ENCODE data around the gene SKOR1.

The SKOR1 gene

DNA sequence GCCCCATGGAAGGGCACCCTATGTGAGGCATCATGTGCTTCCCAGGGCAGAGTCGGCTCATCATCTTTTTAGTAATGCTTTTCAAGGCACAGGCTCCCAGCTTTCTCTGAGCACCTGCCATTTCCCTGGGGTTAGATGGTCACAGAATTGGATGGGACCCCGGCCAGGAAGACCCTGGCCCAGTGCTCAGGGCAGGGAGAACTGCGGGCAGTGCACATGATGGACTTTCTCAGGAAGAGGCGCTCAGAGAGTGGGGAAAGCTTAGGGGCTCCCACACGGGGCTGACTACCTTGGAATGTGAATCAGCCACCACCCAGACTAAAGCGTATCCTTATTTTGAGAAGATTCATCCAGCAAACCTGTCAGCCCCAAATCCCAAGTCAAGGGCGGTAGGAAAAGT is 16.5 kb upstream of the SKOR1 start:
- no peaks in the 10 kb centered on the region for H4K20me1 ChIP-seq (ENCODE audit: insufficient read depth, low read length)
- H3K36me3 ChIP-seq (ENCODE audit: insufficient read depth, low read length): no peaks in the 10 kb centered on the region
- no peak overlapping the region for H3K4me3 ChIP-seq (ENCODE audit: low read depth, low read length, poor library complexity, severe bottlenecking)
- peaks cover 64% of the 10 kb centered on the region for H3K4me1 ChIP-seq (ENCODE audit: insufficient read depth, low read length, severe bottlenecking)
- H3K27ac ChIP-seq (ENCODE audit: low read depth, low read length, poor library complexity, severe bottlenecking): peak overlapping the region; percentile 38
- H3K9ac ChIP-seq (ENCODE audit: low read length): no peak overlapping the region
- H3K9me3 ChIP-seq (ENCODE audit: low read length): no peaks in the 10 kb centered on the region
- no peak for TF ChIP-seq EZH2 (IDR thresholded peaks at IDR 0.05; ENCODE audit: borderline replicate concordance, low read length)
- TF ChIP-seq, protein P1, sequence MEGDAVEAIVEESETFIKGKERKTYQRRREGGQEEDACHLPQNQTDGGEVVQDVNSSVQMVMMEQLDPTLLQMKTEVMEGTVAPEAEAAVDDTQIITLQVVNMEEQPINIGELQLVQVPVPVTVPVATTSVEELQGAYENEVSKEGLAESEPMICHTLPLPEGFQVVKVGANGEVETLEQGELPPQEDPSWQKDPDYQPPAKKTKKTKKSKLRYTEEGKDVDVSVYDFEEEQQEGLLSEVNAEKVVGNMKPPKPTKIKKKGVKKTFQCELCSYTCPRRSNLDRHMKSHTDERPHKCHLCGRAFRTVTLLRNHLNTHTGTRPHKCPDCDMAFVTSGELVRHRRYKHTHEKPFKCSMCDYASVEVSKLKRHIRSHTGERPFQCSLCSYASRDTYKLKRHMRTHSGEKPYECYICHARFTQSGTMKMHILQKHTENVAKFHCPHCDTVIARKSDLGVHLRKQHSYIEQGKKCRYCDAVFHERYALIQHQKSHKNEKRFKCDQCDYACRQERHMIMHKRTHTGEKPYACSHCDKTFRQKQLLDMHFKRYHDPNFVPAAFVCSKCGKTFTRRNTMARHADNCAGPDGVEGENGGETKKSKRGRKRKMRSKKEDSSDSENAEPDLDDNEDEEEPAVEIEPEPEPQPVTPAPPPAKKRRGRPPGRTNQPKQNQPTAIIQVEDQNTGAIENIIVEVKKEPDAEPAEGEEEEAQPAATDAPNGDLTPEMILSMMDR (IDR thresholded peaks at IDR 0.05; ENCODE audit: low read length): no peak
- H3K4me2 ChIP-seq (ENCODE audit: low read length): no peak overlapping the region
- H3K27me3 ChIP-seq (ENCODE audit: insufficient read depth, low read length): no peaks in the 10 kb centered on the region
- no peak overlapping the region for H2AFZ ChIP-seq (ENCODE audit: low read length)
- no peaks in the 10 kb centered on the region for H3F3A ChIP-seq (ENCODE audit: insufficient read depth, low read length)
- H3K9me2 ChIP-seq (ENCODE audit: low read depth, low read length): no peaks in the 10 kb centered on the region
- H3K79me2 ChIP-seq (ENCODE audit: insufficient read depth, low read length): no peaks in the 10 kb centered on the region

DNA sequence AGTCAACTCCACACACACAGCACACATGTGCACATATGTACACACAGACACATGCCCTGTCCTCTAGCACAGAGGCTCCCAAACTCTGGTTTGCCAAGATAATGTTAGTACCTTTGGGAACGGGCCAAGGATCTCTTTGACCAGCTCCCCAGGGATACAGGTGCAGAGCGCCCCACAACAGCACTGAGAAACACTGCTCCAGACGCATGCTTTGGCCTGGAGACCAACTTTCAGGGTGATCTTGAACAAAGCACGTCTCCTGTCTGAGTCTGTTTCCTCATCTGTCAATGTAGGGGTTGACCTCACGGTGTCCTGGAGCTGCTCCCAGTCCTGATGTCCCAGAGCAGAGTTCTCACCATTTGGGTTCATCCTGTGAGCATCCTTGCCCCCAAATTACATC is 15.9 kb upstream of the SKOR1 start:
- no peaks in the 10 kb centered on the region for H3F3A ChIP-seq (ENCODE audit: insufficient read depth, low read length)
- no peaks in the 10 kb centered on the region for H4K20me1 ChIP-seq (ENCODE audit: insufficient read depth, low read length)
- H3K27me3 ChIP-seq (ENCODE audit: insufficient read depth, low read length): no peaks in the 10 kb centered on the region
- no peak overlapping the region for H3K4me3 ChIP-seq (ENCODE audit: low read depth, low read length, poor library complexity, severe bottlenecking)
- H3K9ac ChIP-seq (ENCODE audit: low read length): no peak overlapping the region
- H3K4me2 ChIP-seq (ENCODE audit: low read length): no peak overlapping the region
- H3K9me3 ChIP-seq (ENCODE audit: low read length): no peaks in the 10 kb centered on the region
- peak overlapping the region; percentile 38 for H3K27ac ChIP-seq (ENCODE audit: low read depth, low read length, poor library complexity, severe bottlenecking)
- H3K36me3 ChIP-seq (ENCODE audit: insufficient read depth, low read length): no peaks in the 10 kb centered on the region
- TF ChIP-seq EZH2 (IDR thresholded peaks at IDR 0.05; ENCODE audit: borderline replicate concordance, low read length): no peak
- TF ChIP-seq, protein P1 (IDR thresholded peaks at IDR 0.05; ENCODE audit: low read length): no peak
- H3K79me2 ChIP-seq (ENCODE audit: insufficient read depth, low read length): no peaks in the 10 kb centered on the region
- no peak overlapping the region for H2AFZ ChIP-seq (ENCODE audit: low read length)
- no peaks in the 10 kb centered on the region for H3K9me2 ChIP-seq (ENCODE audit: low read depth, low read length)
- peaks cover 62% of the 10 kb centered on the region for H3K4me1 ChIP-seq (ENCODE audit: insufficient read depth, low read length, severe bottlenecking)

DNA sequence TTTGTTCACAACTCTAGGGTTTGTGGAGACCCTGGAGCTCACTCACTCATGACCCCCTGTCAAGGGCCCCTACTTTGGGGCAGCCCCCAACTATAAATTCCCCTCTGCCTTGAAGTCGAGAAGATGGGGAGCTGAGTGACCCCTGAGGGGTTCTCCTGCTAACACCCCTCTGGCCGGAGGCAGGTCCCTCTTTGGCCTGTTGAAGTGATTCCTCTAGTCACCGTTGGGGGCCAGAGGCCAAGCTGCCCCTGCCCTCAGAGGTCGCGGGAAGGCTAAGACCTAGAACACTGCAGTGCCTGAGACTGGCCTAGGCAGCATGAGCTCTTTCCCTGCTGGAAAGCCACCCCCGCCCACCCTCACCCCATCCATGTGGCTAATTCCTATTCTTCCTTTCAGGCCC is 15.4 kb upstream of the SKOR1 start:
- H2AFZ ChIP-seq (ENCODE audit: low read length): no peak overlapping the region
- H3K27ac ChIP-seq (ENCODE audit: low read depth, low read length, poor library complexity, severe bottlenecking): no peak overlapping the region
- H3K27me3 ChIP-seq (ENCODE audit: insufficient read depth, low read length): no peaks in the 10 kb centered on the region
- no peak overlapping the region for H3K4me3 ChIP-seq (ENCODE audit: low read depth, low read length, poor library complexity, severe bottlenecking)
- H3K36me3 ChIP-seq (ENCODE audit: insufficient read depth, low read length): no peaks in the 10 kb centered on the region
- H3K9me2 ChIP-seq (ENCODE audit: low read depth, low read length): no peaks in the 10 kb centered on the region
- TF ChIP-seq, protein P1 (IDR thresholded peaks at IDR 0.05; ENCODE audit: low read length): no peak
- no peak for TF ChIP-seq EZH2 (IDR thresholded peaks at IDR 0.05; ENCODE audit: borderline replicate concordance, low read length)
- H3K4me1 ChIP-seq (ENCODE audit: insufficient read depth, low read length, severe bottlenecking): peaks cover 58% of the 10 kb centered on the region
- H3K79me2 ChIP-seq (ENCODE audit: insufficient read depth, low read length): no peaks in the 10 kb centered on the region
- no peaks in the 10 kb centered on the region for H3F3A ChIP-seq (ENCODE audit: insufficient read depth, low read length)
- no peaks in the 10 kb centered on the region for H4K20me1 ChIP-seq (ENCODE audit: insufficient read depth, low read length)
- H3K4me2 ChIP-seq (ENCODE audit: low read length): no peak overlapping the region
- no peak overlapping the region for H3K9ac ChIP-seq (ENCODE audit: low read length)
- H3K9me3 ChIP-seq (ENCODE audit: low read length): no peaks in the 10 kb centered on the region

Data from OCI-LY1 (cell line).